ENCODE data around the gene AQP6.

The AQP6 gene, protein sequence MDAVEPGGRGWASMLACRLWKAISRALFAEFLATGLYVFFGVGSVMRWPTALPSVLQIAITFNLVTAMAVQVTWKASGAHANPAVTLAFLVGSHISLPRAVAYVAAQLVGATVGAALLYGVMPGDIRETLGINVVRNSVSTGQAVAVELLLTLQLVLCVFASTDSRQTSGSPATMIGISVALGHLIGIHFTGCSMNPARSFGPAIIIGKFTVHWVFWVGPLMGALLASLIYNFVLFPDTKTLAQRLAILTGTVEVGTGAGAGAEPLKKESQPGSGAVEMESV

DNA sequence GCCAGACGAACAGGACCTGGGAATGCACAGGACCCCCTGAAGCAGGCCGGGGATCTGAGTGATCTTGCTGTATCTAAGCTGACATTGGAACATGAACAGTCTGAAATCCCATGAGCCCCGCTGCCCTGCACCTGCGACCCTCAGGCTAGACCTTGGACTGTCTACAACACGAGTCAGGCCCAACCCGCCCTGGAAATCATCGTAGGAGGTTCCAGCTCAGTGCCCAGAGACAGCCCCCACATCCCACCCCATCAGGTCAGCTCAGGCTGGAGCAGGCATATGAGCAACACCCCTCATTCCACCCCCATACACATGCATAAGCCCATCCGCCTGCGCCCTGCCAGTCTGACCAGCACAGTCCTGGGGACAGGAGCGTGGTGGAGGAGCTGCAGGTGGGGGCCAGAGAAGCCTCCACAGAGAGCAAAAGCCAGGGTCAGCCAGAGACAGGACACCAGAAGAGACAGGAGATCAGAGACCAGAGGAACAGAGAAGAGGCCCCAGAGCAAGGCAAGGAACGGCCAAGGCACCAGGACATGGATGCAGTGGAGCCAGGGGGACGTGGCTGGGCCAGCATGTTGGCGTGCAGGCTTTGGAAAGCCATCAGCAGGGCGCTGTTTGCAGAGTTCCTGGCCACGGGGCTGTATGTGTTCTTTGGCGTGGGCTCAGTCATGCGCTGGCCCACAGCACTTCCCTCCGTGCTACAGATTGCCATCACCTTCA lies at the start of gene AQP6:
AQP6 (plus strand) TSS at position 307 of the 720 bp plus-strand sequence; CDS start at position 534, 227 bp downstream.
- DNase-seq, result no peak

DNA sequence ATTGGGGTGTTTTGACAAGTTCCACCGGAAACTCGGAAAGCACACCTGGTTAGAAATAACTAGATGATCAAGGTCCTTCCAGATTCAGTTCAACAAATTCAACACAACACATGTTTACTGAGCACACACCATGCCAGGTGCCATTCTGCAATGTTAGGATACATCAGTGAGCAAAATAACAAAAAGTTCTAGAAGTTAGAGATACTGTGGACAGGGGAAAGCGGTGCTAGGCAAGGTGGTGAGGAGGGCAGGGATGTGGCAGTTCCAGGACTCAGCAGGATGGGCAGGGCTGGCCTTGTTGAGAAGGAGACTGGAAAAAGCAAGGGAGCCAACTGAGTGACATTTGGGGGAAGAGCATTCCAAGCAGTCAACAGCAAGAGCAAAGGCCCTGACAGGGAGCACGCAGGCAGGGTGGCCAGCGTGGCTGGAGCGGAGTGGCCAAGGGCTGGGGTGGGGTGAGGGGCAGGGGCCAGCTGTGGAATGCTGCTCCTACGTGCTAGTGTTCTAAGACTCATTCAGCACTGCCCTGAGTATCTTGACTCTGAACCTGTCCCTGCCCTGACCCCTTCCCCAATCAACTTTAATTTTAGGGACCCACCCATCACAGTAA lies 49.6 kb upstream of the AQP6 start:
- DNase-seq, result no peak

DNA sequence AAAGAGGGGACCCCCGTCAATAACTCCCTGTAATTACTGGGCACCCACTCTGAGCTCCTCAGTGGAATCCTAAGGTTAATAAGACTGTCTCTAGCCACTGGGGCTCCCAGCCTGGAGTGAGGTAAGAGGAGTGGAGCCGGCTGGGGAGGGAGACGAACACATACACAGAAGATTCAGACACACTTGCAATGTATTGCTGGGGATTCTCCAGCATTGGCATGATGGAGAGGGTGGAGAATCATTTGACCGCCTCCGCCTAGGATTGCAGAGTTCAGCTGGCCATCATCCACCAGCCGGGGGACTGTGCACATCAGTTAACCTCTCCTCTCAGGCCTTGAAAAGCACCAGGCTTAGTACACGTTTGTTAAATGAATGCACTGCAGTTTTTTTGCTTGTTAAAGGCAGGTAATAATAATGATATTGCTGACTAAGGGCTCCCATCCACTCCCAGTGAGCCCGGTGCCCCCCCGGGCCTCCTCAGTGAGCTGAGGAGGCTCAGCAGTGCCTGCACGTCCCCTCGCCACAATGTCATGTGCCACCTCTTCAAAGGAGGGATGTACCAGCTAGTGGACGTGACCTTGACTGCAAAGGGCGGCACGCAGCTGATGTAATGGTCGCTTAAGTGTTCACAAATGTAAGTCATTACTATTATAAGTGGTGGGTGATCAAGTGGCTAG lies 48.7 kb upstream of the AQP6 start:
- DNase-seq, result no peak

DNA sequence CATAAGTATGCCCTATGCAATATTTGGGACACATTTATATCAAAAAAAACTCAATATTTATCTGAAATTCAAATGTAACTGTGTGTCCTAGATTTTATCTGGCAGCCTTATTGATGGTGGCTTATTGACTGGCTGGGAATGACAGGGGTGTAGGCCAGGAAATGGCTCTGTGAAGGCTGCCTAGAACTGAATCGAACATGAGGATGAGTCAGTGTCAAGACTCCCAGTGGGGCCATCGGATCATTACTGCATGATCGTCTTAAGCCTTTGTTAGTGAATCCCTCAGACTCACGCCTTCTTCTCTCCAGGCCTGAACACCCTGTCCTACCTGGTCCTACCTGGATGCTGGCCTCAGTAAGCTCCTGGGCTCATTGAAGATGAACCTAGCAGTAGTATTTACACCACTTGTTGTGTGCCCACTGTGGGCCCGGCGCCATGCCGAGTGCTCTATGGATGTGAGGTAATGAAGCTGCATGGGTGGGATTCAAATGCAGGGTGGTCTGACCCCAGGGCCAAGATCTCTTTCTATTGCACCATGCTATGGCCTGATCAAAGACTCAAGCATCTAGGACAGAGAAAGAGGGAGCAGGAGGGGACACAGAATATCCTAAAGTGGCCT lies 48.0 kb upstream of the AQP6 start:
- no peak for DNase-seq

DNA sequence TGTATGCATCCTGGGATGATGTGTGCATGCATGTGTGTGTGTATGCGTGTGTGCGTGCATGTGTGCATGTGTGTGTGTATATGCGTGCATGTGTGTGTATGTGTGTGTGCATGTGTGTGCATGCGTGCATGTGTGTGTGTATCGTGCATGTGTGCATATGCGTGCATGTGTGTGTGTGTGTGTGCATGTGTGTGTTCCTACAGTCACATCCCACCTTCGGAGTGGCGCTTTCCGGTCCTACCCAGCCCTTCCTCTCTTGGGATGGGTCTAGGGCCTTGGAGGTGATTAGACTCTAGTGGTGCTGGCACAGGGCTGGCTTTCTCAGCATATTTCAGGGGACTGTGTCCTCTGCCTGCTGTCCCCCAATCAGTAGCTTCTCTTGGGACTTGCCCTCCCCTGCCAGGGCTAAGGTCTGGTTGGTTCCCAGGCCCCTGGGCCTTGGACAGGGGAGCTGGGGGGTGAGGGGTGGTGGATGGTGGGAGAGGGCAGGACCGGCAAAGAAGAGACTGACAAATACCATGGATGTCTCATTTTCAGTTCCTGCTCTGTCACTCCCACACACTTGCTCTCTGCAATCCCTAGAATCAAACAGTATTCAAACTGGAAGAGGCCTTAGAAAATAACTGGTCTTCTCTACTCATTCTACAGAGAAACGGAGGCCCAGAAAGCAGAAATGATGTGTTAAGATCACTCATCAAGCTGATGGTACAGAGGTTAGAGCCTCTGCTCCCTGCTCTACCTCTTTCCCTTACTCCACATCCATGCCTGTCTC lies 47.1 kb upstream of the AQP6 start:
- DNase-seq, result no peak

DNA sequence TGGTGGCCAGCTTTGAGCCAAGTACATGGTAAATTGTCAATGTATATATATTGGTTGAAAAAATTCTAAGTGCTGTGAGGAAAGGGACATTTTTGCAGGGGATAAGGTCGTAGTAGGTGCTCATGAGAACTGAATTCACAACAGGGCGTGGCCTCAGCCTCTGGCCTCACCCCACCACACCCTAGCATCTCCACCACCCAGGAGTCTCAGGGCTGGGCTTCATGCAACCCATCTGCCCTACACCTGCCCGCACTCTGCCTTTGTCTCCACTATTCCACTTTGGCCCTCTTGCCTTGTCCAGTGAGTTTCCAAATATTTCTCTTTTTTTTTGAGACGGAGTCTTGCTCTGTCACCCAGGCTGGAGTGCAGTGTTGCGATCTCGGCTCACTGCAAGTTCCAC lies 44.3 kb upstream of the AQP6 start:
- no peak for DNase-seq

DNA sequence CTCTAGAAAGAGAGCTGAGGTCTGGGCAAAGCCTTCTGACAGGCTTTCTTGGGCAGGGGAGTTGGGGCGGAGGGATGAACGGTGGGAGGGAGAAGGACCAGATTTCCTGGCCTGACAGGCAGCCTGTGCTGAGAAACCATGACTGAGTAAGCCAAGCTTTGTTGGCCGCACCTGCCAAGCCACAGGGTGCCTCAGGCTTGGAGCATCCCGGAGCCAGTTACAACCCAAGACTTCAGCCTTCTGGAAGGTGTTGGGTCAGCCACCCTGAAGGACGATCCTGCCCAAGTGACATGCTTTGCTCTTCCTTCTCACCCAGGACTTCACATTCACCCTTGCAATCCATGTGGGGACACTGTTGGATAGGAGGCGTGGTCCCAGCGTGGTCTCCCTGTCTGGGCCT lies 43.2 kb upstream of the AQP6 start:
- no peak for DNase-seq

DNA sequence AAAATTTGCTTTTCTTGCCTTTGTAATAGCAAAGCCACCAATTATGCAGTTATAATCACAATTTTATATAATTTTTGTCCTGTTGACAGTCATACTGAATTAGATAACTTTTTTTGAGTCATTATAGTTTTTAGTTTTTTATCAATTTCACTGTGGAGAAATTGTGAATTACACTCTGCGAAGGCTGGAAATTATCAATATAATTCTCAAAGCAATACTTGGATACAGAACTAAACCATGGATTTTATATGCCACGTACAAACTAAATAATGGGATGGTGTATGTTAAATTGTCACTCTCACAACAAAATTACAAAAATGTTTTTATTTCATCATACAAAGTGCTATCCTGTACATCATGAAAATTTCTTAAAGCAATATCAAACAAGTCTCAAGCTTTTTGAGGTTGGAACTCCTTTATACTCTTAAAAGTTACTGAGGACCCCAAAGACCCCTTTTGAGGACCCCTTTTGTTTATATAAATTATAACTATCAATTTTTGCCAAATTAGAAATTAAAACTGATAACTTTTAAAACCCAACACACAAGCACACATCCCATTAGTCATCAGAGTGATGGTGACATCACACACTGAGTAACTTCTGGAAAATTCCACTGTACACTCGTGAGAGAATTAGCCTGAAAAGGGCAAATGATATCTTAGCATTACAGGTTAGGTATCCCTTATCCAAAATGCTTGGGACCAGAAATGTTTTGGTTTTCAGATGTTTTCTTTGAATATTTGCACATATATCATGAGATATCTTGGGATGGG lies 42.0 kb upstream of the AQP6 start:
- no peak for DNase-seq

DNA sequence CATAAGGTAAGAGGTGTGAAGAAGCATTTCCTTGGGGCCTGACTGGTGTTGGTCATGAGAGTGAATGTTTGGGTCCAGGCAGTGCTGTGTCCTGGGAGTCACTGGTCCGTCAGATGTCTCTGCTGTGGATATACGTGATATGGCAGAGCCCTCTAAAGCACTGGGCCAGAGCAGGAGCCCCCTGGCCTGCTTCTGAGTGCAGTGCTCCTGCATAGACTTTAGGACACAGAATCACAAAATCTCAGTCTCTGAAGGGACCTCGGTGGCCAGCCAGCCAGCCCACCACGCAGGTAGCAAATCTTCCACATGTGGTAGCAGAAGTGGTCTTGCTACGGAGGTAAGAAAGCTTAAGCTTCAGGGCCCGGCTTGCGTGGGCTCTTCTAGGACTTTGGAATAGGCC lies 40.7 kb upstream of the AQP6 start:
- no peak for DNase-seq

DNA sequence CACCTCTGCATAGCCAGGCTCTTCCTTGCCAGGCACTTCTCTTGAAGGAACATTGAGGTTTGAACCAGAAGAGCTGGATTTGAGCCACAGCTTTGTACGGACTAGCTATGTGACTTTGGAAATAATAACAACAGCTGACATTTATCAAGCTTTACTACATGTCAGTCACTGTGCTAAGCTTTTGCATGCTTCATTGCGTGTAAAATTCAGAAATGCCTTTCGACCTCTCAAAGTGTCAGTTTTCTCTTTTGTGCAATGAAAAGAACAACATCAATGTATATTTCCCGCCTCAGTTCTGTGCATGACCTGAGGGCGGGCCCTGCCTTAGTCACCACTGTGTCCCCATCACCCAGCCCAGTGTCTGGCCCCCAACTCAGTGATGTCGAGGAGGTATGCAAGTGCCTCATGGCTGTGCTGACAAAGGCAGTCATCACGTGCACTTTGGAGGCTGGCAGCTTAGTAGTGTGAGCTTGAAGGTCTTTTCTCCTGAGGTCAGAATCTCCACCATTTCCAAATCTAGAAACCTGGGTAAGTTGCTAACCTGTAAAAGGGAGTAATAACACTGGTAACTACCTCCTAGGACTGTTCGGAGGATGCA lies 40.1 kb upstream of the AQP6 start:
- DNase-seq, result no peak

DNA sequence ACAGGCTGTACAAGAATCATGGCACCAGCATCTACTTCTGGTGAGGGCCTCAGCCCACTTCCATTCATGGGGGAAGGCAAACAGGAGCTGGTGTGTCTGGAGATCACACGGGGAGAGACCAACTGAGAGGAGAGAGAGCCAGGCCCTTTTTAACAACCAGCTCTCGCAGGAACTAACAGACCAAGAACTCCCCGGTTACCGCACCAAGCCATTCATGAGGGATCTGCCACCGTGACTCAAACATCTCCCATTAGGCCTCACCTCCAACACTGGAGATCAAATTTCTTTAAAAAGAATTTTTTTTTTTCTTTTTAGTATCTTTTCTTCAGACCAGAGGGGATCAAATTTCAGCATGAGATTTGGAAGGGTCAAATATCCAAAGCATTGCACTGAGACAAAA lies 39.0 kb upstream of the AQP6 start:
- no peak for DNase-seq

DNA sequence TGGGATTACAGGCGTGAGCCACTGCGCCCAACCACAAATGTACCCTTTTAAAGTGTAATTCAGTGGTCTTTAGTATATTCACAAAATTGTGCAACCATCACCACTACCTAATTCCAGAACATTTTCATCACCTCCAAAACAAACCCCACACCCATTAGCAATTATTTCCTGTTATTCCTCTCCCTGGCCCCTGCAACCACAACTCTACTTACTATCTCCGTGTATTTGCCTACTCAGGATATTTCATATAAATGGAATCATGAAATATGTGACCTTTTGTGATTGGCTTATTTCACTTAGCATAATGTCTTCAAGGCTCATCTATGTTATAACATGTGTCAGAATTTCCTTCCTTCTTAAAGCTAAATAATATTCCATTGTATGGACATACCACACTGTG lies 38.2 kb upstream of the AQP6 start:
- no peak for DNase-seq

DNA sequence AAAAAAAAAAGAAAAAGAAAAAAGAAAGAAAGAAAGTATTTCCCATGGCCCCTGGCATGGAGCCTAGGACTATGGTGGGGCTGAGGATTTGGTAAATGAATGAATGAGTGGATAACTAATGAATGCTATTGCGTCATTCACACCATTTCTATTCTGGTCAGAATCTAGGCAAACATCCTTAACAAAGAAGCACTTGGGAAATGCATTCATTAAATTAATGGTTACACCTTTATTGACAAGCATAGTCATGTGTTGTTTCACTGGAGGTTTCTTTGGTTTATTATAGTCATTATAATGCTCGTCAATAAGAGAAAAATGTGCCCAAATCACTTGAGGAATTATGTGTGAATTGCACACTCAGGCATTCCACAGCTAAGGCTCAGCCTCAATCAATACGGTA lies 35.8 kb upstream of the AQP6 start:
- DNase-seq, result no peak

DNA sequence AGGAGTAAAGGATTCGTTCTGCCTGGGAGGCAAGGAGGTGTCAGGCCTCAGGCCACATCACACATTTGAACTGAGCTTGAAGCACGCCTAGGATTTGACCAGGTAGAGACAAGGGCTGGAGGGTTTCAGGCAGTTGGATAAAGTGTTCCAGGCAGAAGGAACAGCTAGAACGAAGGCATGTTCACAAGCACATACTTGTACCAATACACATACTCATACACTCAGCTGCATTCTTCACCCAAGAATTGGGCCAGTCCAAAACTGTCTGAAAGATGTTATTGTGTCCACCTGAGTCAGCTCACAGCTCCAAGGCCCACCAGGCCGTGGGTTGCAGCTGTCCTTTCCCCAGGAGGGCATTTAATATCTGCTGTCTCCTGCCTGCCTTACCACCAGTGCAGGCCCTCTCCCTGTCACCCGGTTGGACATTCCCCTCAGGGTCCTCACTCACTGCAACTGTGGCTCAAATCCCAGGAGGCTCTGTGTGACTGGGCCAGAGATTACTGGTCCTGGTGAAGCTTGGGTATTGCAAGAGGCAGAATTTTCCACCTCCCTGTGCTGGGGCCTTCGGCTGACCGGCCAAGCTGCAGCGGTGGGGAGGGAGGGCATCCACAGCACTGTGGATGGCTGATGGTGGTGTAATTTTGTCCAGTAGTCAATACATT lies 35.0 kb upstream of the AQP6 start:
- DNase-seq, result no peak

DNA sequence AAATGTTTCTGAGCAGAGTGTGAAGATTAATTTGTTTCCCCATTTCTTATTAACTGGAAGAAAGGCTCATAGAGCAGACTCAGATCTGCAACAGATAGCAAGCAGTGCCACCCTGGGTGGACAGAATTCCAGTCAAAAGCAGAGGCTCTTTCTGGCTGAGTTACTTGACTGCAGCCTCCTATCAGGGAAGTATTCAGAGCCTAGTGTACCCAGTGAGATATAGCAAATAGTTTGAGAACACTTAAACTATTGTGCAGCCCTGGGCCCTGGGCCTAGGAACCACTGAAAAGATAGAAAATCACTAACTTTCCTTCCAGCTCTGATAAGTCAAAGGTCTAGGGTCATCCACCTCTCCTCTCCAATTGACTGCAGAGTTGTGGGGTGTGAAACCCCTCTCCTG lies 33.4 kb upstream of the AQP6 start:
- DNase-seq, result no peak

DNA sequence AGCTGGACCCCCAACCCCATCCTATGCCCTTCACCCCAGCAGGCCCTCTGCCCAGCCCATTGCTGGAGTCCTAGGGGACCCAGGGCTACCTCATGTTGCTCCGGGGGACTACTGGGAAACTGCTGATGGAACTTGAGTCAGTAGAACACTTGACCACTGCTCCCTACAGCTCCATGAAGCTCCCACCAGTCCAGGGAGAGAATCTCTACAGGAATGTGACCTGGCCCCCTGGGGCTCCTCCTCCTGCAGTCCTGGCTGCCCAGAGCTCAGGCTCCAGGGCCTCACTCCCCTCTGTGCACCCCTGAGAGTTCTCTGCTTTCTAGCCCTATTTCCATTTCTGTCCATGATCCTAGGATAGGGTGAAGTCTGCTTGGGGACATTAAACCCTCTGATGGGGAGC lies 33.0 kb upstream of the AQP6 start:
- no peak for DNase-seq

DNA sequence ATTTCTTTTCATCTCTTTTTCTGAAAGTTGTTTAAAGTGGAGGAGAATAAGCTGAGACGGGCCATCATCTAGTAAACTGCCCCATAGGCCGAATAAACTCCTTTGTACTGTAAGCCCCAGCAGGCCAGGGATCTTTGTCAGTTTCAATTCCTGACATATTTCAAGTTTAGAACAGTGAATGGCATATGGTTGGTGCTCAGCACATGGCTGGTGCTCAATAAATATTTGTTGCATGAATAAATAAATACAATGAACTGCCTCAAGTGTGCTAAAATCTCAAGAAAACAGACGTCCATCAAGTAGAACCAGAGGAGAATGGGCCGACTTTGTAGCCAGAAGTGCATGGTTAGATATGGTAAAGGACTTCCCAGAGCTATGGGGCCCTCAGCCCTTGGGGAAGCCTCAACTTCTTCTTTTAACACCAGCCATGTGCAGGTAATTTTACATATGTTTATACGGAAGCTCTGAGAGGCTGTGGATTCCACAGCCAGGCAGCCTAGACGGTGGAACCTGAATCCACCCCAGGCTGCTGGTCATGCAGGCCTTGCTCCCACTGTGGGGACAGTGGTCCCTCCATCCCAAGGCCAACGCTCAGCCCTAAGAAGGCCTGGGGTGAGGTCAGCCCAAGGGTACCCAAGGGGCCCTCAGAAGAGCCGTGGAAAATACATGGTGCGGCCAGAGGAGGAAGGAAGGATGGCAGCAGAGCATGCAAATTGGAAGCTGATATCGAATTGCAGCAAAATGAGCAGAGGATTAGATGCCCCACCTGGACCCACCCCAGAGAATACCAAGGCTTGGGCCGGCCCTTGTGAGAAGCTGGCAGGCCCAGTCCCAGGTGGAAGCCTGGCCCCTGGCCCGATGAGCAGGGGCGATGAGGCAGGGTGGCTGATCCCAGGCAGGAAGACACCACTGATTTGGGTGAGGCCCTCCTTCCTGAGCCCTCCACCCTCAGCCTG lies 30.9 kb upstream of the AQP6 start:
- no peak for DNase-seq

DNA sequence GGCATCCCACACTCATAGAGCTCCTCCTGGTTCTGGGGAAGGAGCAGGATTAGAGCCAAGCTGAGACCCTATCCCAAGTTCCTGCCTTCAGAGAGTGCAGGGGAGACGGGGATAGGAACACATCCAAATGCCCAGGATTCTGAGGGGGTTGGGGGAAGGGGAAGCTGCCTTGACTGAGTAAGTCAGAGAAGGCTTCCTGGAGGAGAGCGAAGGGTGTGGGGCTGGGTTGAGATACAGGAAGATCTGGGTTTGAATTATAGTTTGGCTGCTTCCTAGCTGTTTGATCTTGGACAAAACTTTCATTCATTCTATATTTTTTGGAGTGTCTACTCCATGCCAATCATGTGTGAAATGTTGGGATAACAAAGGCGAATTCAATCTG lies 30.2 kb upstream of the AQP6 start:
- DNase-seq, result no peak

DNA sequence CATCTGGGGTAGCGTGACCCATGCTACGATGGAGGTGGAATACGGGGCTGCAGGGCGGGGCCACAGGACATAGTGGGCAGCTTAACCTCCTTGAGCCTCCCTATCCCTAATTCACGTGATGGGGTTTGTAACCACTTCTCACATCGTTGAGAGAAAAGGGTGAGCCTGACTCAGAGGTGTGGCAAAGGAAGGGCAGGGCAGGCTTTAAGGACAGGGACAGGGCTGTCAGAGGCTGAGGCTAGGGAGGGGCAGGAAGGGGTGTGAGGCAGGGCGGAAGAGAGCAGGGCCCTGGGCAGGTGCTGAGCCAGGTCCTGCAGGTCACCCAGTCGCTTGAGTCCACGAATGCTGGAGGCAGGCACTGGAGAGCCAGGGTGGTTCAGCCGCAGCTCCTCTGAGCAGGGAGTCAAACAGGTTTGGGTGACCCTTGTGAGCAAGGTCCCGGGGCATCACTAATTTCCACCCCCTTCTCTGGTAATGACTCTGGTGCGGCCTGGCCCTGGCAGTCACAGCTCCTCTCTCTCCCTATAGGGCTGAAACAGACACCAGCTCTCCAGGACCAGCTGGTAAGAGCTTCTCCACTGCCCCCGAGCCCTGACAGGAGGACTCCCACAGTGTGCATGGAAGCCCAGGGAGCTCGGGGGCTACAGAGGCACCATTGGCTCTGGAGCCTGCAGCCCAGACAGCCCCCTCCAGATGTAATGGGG lies 29.7 kb upstream of the AQP6 start:
- no peak for DNase-seq

All from stimulated activated CD4-positive, alpha-beta T cell treated with anti-CD3 and anti-CD28 coated beads, Interleukin-12 subunit alpha, Interleukin-12 subunit beta, amount 100 ng/mL, for 4 hours (primary cell).